Nephron progenitor cell (in vitro differentiated cells): ENCODE data around the gene SS18L1.

Source experiments
- DNase-seq: peaks from one replicate; pipeline ENCODE4 v3.0.0; 2021
- H3K27ac Mint-ChIP-seq: 2 replicates; pipeline ENCODE4 v1.8.0; 2021; ENCODE audit warnings: mild to moderate bottlenecking, moderate library complexity, mixed read lengths
- H3K27me3 Mint-ChIP-seq: 2 replicates; pipeline ENCODE4 v1.8.0; 2021; ENCODE audit warnings: mild to moderate bottlenecking, low read depth, mixed read lengths; ENCODE audit not compliant: poor library complexity
- H3K36me3 Mint-ChIP-seq: 2 replicates; pipeline ENCODE4 v1.8.0; 2021; ENCODE audit warnings: low read depth, mixed read lengths
- H3K4me1 Mint-ChIP-seq: 2 replicates; pipeline ENCODE4 v1.8.0; 2021; ENCODE audit warnings: mixed read lengths
- H3K4me3 Mint-ChIP-seq: 2 replicates; pipeline ENCODE4 v1.8.0; 2021; ENCODE audit warnings: mild to moderate bottlenecking, moderate library complexity, mixed read lengths
- H3K9me3 Mint-ChIP-seq: 2 replicates; pipeline ENCODE4 v1.8.0; 2021; ENCODE audit warnings: mild to moderate bottlenecking, moderate library complexity, mixed read lengths
- TF ChIP-seq, protein P1 (sequence below): fragments of 200-600 bp; sonication (generic); IDR thresholded peaks from 2 replicates; pipeline ENCODE4 v1.5.0; 2021; ENCODE audit warnings: antibody characterized with exemption

SS18L1 gene

DNA sequence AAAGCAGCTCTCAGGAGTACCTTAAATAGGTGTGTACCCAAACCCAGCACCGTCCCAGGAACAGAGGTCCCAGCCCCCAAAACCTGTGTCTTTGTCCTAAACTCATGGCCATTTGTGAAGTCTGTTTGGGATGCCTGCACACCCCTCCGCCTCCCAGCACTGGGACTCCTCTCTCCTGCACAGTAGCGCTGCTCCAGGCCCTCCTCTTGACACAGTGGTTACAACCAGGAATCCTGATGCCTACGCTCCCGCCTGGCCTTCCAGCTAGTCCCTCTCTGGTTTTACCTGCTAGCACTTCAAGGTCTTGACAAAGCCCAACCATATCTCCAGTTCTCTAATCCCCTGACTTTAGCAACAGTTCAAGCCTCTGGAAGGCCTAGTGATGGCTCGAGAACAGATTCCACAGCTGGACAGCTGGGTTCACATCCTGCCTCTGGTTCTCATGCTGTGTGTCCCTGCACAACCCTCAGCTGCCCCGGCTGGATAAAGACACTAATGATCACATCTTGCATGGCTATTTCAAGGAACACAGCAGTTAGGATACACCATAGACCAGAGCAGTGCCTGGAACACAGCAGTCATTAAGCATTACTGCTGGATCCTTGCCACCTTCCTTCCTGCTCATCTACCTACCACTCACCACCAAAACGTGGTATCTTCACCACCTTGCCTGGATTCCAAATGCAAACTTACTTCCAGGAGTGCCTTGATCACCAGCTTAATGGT is 5.9 kb upstream of the SS18L1 start:
- Mint-ChIP-seq H3K36me3 (peaks cover 48% of the 10 kb centered on the region), H3K27me3 (peaks cover 3% of the 10 kb centered on the region), H3K4me3 (no peak overlapping the region), H3K9me3 (no peaks in the 10 kb centered on the region), H3K27ac (peak overlapping the region; percentile 92), H3K4me1 (peaks cover 24% of the 10 kb centered on the region)
- TF ChIP-seq, protein P1, sequence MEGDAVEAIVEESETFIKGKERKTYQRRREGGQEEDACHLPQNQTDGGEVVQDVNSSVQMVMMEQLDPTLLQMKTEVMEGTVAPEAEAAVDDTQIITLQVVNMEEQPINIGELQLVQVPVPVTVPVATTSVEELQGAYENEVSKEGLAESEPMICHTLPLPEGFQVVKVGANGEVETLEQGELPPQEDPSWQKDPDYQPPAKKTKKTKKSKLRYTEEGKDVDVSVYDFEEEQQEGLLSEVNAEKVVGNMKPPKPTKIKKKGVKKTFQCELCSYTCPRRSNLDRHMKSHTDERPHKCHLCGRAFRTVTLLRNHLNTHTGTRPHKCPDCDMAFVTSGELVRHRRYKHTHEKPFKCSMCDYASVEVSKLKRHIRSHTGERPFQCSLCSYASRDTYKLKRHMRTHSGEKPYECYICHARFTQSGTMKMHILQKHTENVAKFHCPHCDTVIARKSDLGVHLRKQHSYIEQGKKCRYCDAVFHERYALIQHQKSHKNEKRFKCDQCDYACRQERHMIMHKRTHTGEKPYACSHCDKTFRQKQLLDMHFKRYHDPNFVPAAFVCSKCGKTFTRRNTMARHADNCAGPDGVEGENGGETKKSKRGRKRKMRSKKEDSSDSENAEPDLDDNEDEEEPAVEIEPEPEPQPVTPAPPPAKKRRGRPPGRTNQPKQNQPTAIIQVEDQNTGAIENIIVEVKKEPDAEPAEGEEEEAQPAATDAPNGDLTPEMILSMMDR: no peak
- no peak for DNase-seq

DNA sequence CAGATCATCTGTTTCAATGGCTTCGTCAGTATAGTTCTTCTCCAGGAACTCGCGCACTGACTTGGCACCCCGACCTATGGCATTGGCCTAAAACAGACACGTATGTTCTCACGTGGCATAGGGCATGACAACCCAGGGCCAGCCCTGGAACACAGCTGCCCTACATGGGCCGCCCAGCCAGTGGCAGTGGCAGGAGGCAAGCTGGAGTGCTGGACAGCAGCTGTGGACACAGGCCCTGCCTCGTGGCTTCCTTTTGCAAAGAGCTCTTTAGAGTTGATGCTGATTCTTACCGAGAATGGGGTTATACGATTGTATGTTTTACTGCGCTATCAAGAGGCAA is 5.4 kb upstream of the SS18L1 start:
- Mint-ChIP-seq H3K9me3 (no peaks in the 10 kb centered on the region), H3K4me3 (no peak overlapping the region), H3K4me1 (peaks cover 24% of the 10 kb centered on the region), H3K27me3 (peaks cover 3% of the 10 kb centered on the region), H3K27ac (peak overlapping the region; percentile 92), H3K36me3 (peaks cover 48% of the 10 kb centered on the region)
- no peak for DNase-seq
- TF ChIP-seq, protein P1: no peak

DNA sequence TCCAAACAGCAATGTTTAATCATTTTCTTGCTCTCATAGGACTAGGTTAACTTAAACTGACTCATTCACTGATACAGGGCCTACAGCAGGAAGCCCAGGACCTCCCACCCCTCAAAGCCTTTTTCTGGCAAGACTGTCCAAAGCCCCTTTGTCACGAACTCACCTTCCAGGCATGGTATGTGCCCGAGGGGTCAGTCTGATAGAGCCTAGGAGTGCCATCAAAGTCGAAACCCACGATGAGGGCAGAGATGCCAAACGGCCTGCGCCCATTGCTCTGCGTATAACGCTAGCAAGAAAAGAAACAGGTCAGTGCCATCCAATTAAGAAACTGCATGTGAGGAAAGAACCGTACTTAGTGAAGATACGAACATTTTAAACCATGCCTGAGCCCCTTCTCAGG is 4.7 kb upstream of the SS18L1 start:
- TF ChIP-seq, protein P1: no peak
- peaks cover 47% of the 10 kb centered on the region for H3K36me3 Mint-ChIP-seq
- peak overlapping the region; percentile 32 for H3K27ac Mint-ChIP-seq
- no peak for DNase-seq
- no peak overlapping the region for H3K4me3 Mint-ChIP-seq
- H3K4me1 Mint-ChIP-seq: peaks cover 24% of the 10 kb centered on the region
- H3K9me3 Mint-ChIP-seq: no peaks in the 10 kb centered on the region
- H3K27me3 Mint-ChIP-seq: peaks cover 3% of the 10 kb centered on the region

DNA sequence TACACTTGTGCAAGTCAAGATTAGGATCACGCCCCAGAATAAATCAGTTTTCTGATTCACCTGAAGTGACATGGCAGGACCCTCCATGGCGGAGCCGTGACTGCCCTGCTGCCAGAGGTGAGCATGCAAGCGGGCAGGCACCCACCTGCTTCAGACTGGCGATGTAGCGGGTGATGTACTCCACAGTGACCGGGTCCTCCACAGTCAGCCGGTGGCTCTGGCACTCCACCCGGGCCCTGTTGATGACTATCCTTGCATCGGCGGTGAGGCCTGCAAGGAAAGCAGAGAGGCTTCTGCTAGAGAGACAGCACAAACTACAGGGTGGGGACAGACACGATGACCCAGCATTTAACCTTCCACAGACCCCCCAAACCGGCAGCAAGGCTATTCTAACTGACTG is 3.9 kb upstream of the SS18L1 start:
- Mint-ChIP-seq H3K27ac (no peak overlapping the region), H3K4me1 (peaks cover 26% of the 10 kb centered on the region)

DNA sequence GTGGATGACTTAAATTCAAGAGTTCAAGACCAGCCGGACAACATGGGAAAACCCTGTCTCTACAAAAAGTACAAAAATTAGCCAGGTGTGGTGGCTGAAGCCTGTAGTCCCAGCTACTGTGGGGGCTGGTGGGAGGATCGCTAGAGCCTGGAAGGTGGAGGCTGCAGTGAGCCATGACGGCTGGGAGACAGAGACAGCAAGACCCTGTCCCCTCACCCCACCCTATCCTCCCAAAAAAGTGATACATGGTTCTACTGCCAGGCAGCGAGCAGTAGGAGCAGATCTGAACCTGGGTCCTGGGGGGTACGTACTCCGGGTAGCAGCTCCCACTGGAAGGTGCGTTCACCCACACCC is 2.5 kb upstream of the SS18L1 start:
- Mint-ChIP-seq H3K4me1 (peaks cover 40% of the 10 kb centered on the region), H3K27me3 (peaks cover 3% of the 10 kb centered on the region), H3K36me3 (peaks cover 47% of the 10 kb centered on the region), H3K27ac (peak overlapping the region; percentile 80), H3K9me3 (no peaks in the 10 kb centered on the region), H3K4me3 (peak overlapping the region; percentile 90)
- DNase-seq: no peak
- TF ChIP-seq, protein P1: no peak

More for the DNA sequence above, 3.9 kb upstream of the SS18L1 start:
- Mint-ChIP-seq H3K36me3 (peaks cover 44% of the 10 kb centered on the region), H3K9me3 (no peaks in the 10 kb centered on the region), H3K4me3 (no peak overlapping the region), H3K27me3 (peaks cover 3% of the 10 kb centered on the region)
- DNase-seq: no peak
- TF ChIP-seq, protein P1: no peak
